Measurements from ENCODE around the gene PCDHA10.
"Not testable (repeated sequence)": the region's sequence is repeated elsewhere in the genome, so short reads cannot be mapped to it uniquely, and the experiment has no call there.

DNA sequence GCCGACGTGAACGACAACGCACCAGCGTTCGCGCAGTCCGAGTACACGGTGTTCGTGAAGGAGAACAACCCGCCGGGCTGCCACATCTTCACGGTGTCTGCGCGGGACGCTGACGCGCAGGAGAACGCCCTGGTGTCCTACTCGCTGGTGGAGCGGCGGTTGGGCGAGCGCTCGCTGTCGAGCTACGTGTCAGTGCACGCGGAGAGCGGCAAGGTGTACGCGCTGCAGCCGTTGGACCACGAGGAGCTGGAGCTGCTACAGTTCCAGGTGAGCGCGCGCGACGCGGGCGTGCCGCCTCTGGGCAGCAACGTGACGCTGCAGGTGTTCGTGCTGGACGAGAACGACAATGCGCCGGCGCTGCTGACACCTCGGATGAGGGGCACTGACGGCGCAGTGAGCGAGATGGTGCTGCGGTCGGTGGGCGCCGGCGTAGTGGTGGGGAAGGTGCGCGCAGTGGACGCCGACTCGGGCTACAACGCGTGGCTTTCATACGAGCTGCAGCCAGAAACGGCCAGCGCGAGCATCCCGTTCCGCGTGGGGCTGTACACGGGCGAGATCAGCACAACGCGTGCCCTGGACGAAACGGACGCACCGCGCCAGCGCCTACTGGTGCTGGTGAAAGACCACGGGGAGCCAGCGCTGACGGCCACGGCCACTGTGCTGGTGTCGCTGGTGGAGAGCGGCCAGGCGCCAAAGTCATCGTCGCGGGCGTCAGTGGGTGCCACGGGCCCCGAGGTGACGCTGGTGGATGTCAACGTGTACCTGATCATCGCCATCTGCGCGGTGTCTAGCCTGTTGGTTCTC lies 5.7 kb upstream of the PCDHA10 start:
- not testable (repeated sequence) for TF ChIP-seq CTCF (optimal IDR thresholded peaks at IDR 0.05 in 1 of 3, IDR thresholded peaks at IDR 0.05 in 1 of 3, conservative IDR thresholded peaks at IDR 0.05 in 1 of 3; ENCODE audit: extremely low read depth in 1 of 3, insufficient read depth in 2 of 3, low read length in 3 of 3); EZH2 (IDR thresholded peaks at IDR 0.05; ENCODE audit: low read length)

All from keratinocyte (primary cell).